PC-3 (cell line): ENCODE results near the gene UBE2L3. TPM values are rescaled to one million over a fixed set of nuclear protein-coding genes. Genes with fewer than 3 reads are reported as not detected.

Experiments
- ATAC-seq: fragments of 200-7000 bp; cut with Tn5 transposase; 2 replicates; pipeline ENCODE4 v1.9.1; 2020; ENCODE audit warnings: mild to moderate bottlenecking, moderate library complexity
- BruUV-seq: library from RNA; stranded (reverse); fragments of 400-500 nt; replicated peaks from 2 replicates; lab custom pipeline; 2021; lab: Mats Ljungman, UMichigan
- CTCF ChIA-PET: fragments of 300-600 bp; sonication (Branson Sonifier 250); formaldehyde crosslinking; loops from one replicate; lab custom pipeline; 2022; ENCODE audit warnings: antibody characterized with exemption; lab: Charles Lee
- POLR2A ChIA-PET: fragments of 300-600 bp; sonication (Branson Sonifier 250); formaldehyde crosslinking; loops from one replicate; lab custom pipeline; 2022; ENCODE audit warnings: antibody characterized with exemption; ENCODE audit not compliant: unreplicated experiment; lab: Charles Lee
- DNase-seq: peaks from one replicate; pipeline ENCODE4 v3.0.0-alpha.2; 2015
- H2AFZ ChIP-seq: fragments of 300-600 bp; sonication (generic); 2 replicates; pipeline ENCODE4 v1.6.0; 2016; ENCODE audit warnings: antibody characterized with exemption, low read length
- H3F3A ChIP-seq: fragments of 300-600 bp; sonication (generic); one replicate; pipeline ENCODE4 v1.6.0; 2017; ENCODE audit warnings: antibody characterized with exemption, low read length, control low read depth, mild to moderate bottlenecking; ENCODE audit not compliant: unreplicated experiment
- H3K27ac ChIP-seq: fragments of 300-600 bp; sonication (generic); 2 replicates; pipeline ENCODE4 v1.5.1; 2016; ENCODE audit warnings: mild to moderate bottlenecking, low read length
- H3K27me3 ChIP-seq: fragments of 300-600 bp; sonication (generic); 2 replicates; pipeline ENCODE4 v1.6.1; 2016; ENCODE audit warnings: low read length, mixed read lengths
- H3K36me3 ChIP-seq: fragments of 300-600 bp; sonication (generic); 2 replicates; pipeline ENCODE4 v1.6.1; 2016; ENCODE audit warnings: low read depth, mixed run types, low read length, mixed read lengths
- H3K4me1 ChIP-seq: fragments of 300-600 bp; sonication (generic); 2 replicates; pipeline ENCODE4 v1.5.1; 2016; ENCODE audit warnings: low read length; ENCODE audit not compliant: insufficient read depth
- H3K4me2 ChIP-seq: fragments of 300-600 bp; sonication (generic); 2 replicates; pipeline ENCODE4 v1.6.0; 2016; ENCODE audit warnings: low read length
- H3K4me3 ChIP-seq: fragments of 300-600 bp; sonication (generic); 2 replicates; pipeline ENCODE4 v1.5.1; 2016; ENCODE audit warnings: mild to moderate bottlenecking, low read length, mixed read lengths
- H3K79me2 ChIP-seq: fragments of 300-600 bp; sonication (generic); 2 replicates; pipeline ENCODE4 v1.6.1; 2017; ENCODE audit warnings: low read length, mixed read lengths
- H3K9ac ChIP-seq: fragments of 300-600 bp; sonication (generic); 2 replicates; pipeline ENCODE4 v1.6.0; 2016; ENCODE audit warnings: mild to moderate bottlenecking, low read length
- H3K9me2 ChIP-seq: fragments of 300-600 bp; sonication (generic); replicated peaks from 2 replicates; pipeline ENCODE4 v1.6.1; 2016; ENCODE audit warnings: mixed run types, low read length, mixed read lengths
- H3K9me3 ChIP-seq: fragments of 300-600 bp; sonication (generic); 2 replicates; pipeline ENCODE4 v1.6.1; 2016; ENCODE audit warnings: low read length, mixed read lengths
- H4K20me1 ChIP-seq: fragments of 300-600 bp; sonication (generic); 2 replicates; pipeline ENCODE4 v1.6.1; 2016; ENCODE audit warnings: low read length, mixed read lengths
- CTCF ChIP-seq: fragments of 300-600 bp; sonication (generic); conservative IDR thresholded peaks from 2 replicates; pipeline ENCODE4 v1.5.1; 2017; ENCODE audit warnings: antibody characterized with exemption, low read depth, mild to moderate bottlenecking, low read length
- EZH2 ChIP-seq: fragments of 300-600 bp; sonication (generic); IDR thresholded peaks from one replicate; pipeline ENCODE4 v1.6.1; 2017; ENCODE audit warnings: antibody characterized with exemption, mild to moderate bottlenecking, low read length; ENCODE audit not compliant: unreplicated experiment
- EZH2phosphoT487 ChIP-seq: fragments of 300-600 bp; sonication (generic); IDR thresholded peaks from 2 replicates; pipeline ENCODE4 v1.6.1; 2018; ENCODE audit warnings: mild to moderate bottlenecking, antibody characterized with exemption, low read length, borderline replicate concordance
- intact Hi-C: fragments of 100-400 bp; cut with micrococcal nuclease; formaldehyde crosslinking; loops from 2 replicates; pipeline ENCODE4 v1.9.0; 2023
- microRNA-seq: library from miRNA; unstranded; fragments of <30 nt; microRNA quantifications from one replicate; pipeline ENCODE4 v1.1.0, GENCODE V29; 2020; ENCODE audit not compliant: unreplicated experiment
- total RNA-seq: library from RNA; depleted of rRNA; stranded (reverse); fragments of >200 nt; gene quantifications from 2 replicates; pipeline ENCODE4 v1.2.3, GENCODE V29; 2014; rRNA removed

The UBE2L3 gene
- total RNA-seq, 1 experiment from 2014 or later = 72.0 TPM

GRCh38 chr22:21669026-21669425, 101.5 kb downstream of the UBE2L3 start:
- no peak overlapping the region for H3K4me3 ChIP-seq
- no peak overlapping the region for H2AFZ ChIP-seq
- no peaks in the 10 kb centered on the region for H3F3A ChIP-seq
- H3K4me2 ChIP-seq = peak overlapping the region; percentile 25; the same call in 1 of the 2 replicates
- no TSS peak for BruUV-seq
- no peaks in the 10 kb centered on the region for H3K9me3 ChIP-seq
- no peak overlapping the region for H3K9ac ChIP-seq
- peaks cover 9% of the 10 kb centered on the region for H3K4me1 ChIP-seq
- no peaks in the 10 kb centered on the region; the same call in 1 of the 2 replicates for H3K36me3 ChIP-seq
- H3K9me2 ChIP-seq = no peaks in the 10 kb centered on the region
- TF ChIP-seq CTCF (no peak), EZH2phosphoT487 (no peak), EZH2 (no peak)
- H3K79me2 ChIP-seq = peaks cover 27% of the 10 kb centered on the region
- CTCF ChIA-PET = no interaction called here
- POLR2A ChIA-PET = no interaction called here
- no peaks in the 10 kb centered on the region for H4K20me1 ChIP-seq
- H3K27me3 ChIP-seq = no peaks in the 10 kb centered on the region
- H3K27ac ChIP-seq = no peak overlapping the region
- DNase-seq (peak; percentile 55), ATAC-seq (no peak)
- intact Hi-C loops = no loop called here

- ChIA-PET POLR2A (no interaction called here), CTCF (no interaction called here)
- Histone ChIP-seq H3F3A (no peaks in the 10 kb centered on the region), H3K9ac (no peak overlapping the region), H3K79me2 (peaks cover 17% of the 10 kb centered on the region), H3K36me3 (no peaks in the 10 kb centered on the region; the same call in 1 of the 2 replicates), H3K27me3 (no peaks in the 10 kb centered on the region), H3K4me3 (no peak overlapping the region), H3K4me2 (no peak overlapping the region), H3K27ac (no peak overlapping the region), H3K4me1 (peaks cover 9% of the 10 kb centered on the region), H3K9me3 (no peaks in the 10 kb centered on the region), H2AFZ (no peak overlapping the region), H3K9me2 (no peaks in the 10 kb centered on the region), H4K20me1 (no peaks in the 10 kb centered on the region)
- TF ChIP-seq CTCF (no peak), EZH2 (no peak), EZH2phosphoT487 (no peak)
- intact Hi-C loops = no loop called here
- no TSS peak for BruUV-seq
- no peak for DNase-seq
- ATAC-seq = no peak
Measured at GRCh38 chr22:21672107-21672629, 104.7 kb downstream of the UBE2L3 start.

Small RNAs within 50 kb of the gene (microRNA-seq; reads per million reads assigned to microRNA genes)
- gene MIR130B = 897 reads per million, percentile 83 among the genes with 10 or more reads in this experiment
- 48.6 reads per million, percentile 57 among the genes with 10 or more reads in this experiment for gene MIR301B

Other genes starting within 250 kb of the UBE2L3 start
- 0.06 TPM in 1 of 2 replicates, not detected in the other for gene RIMBP3B, start 184.0 kb upstream of the UBE2L3 start, total RNA-seq
- 3.5 and 4.8 TPM in 2 replicates for gene HIC2, start 150.3 kb upstream of the UBE2L3 start, total RNA-seq
- gene TMEM191C, start 100.3 kb upstream of the UBE2L3 start, total RNA-seq = 6.4 and 6.7 TPM in 2 replicates
- gene RIMBP3C, start 16.3 kb upstream of the UBE2L3 start, total RNA-seq = 0.29 TPM in 1 of 2 replicates, not detected in the other
- 79.4 and 122 TPM in 2 replicates for gene YDJC, start 62.3 kb downstream of the UBE2L3 start, total RNA-seq
- not detected in 2 replicates for gene CCDC116, start 65.0 kb downstream of the UBE2L3 start, total RNA-seq
- gene SDF2L1, start 74.6 kb downstream of the UBE2L3 start, total RNA-seq = 180 and 214 TPM in 2 replicates
- 32.3 and 33.7 TPM in 2 replicates for gene PPIL2, start 98.3 kb downstream of the UBE2L3 start, total RNA-seq
- gene YPEL1, start 168.1 kb downstream of the UBE2L3 start, total RNA-seq = 0.23 and 3.2 TPM in 2 replicates